Measurements from ENCODE around the gene AMDHD2. TPM values are rescaled to one million over a fixed set of nuclear protein-coding genes. Genes with fewer than 3 reads are reported as not detected.

Gene AMDHD2
- total RNA-seq, 5 donors from 2014 or later (not counting 1 experiment from before 2014, with no cell fraction given), result 104 to 215 (median 122) TPM

- Histone ChIP-seq H3K27ac (ENCODE audit: low read length) (no peak overlapping the region), H3K27me3 (replicated peaks in 1 of 2; ENCODE audit: control insufficient read depth in 2 of 2, extremely low read depth in 1 of 2, insufficient read depth in 2 of 2, low read length in 1 of 2) (no peaks in the 10 kb centered on the region), H3K36me3 (ENCODE audit: control insufficient read depth in 2 of 2, extremely low read depth in 1 of 2, insufficient read depth in 1 of 2, low read length in 1 of 2) (no peaks in the 10 kb centered on the region), H3K9me3 (no peaks in the 10 kb centered on the region), H3K4me3 (ENCODE audit: control insufficient read depth in 1 of 2, extremely low read depth in 1 of 2, low read length in 1 of 2) (no peak overlapping the region), H3K4me1 (ENCODE audit: control insufficient read depth in 1 of 2, extremely low read depth in 1 of 2, insufficient read depth in 2 of 2, low read length in 2 of 2) (peaks cover 0 to 8% of the 10 kb centered on the region in 2 experiments)
- ATAC-seq (replicated peaks in 1 of 4), result no peak
- H3K27me3 Mint-ChIP-seq, result no peaks in the 10 kb centered on the region
- 90% methylated on average over 6 of the region's 7 CpGs for WGBS (ENCODE audit: insufficient coverage)
- H3K9me3 Mint-ChIP-seq, result no peaks in the 10 kb centered on the region
- no peak overlapping the region for H3K4me3 Mint-ChIP-seq
- DNase-seq, result no peak
- no peak overlapping the region for H3K27ac Mint-ChIP-seq
- peaks cover 9 to 15% (median 11%) of the 10 kb centered on the region in 3 donors for H3K4me1 Mint-ChIP-seq
- ChIA-PET POLR2A (no interaction called here), CTCF (no interaction called here)
- H3K36me3 Mint-ChIP-seq, result no peaks in the 10 kb centered on the region
Measured at GRCh38 chr16:2481676-2482075, 38.5 kb upstream of the AMDHD2 start.

- Mint-ChIP-seq H3K27me3 (no peaks in the 10 kb centered on the region), H3K9me3 (no peaks in the 10 kb centered on the region), H3K4me1 (peaks cover 12 to 16% (median 15%) of the 10 kb centered on the region in 3 donors), H3K36me3 (no peaks in the 10 kb centered on the region), H3K4me3 (no peak overlapping the region), H3K27ac (no peak overlapping the region)
- H3K27me3 ChIP-seq (replicated peaks in 1 of 2; ENCODE audit: control insufficient read depth in 2 of 2, extremely low read depth in 1 of 2, insufficient read depth in 2 of 2, low read length in 1 of 2), result no peaks in the 10 kb centered on the region
- H3K4me1 ChIP-seq (ENCODE audit: control insufficient read depth in 1 of 2, extremely low read depth in 1 of 2, insufficient read depth in 2 of 2, low read length in 2 of 2), result peaks cover 4 to 13% of the 10 kb centered on the region in 2 experiments
- H3K36me3 ChIP-seq (ENCODE audit: control insufficient read depth in 2 of 2, extremely low read depth in 1 of 2, insufficient read depth in 1 of 2, low read length in 1 of 2), result no peaks in the 10 kb centered on the region
- ATAC-seq (replicated peaks in 1 of 4) (no peak), DNase-seq (no peak)
- no peak overlapping the region for H3K27ac ChIP-seq (ENCODE audit: low read length)
- WGBS (ENCODE audit: insufficient coverage), result 89% methylated on average over 11 of the region's 13 CpGs
- H3K9me3 ChIP-seq, result no peaks in the 10 kb centered on the region
- no peak overlapping the region for H3K4me3 ChIP-seq (ENCODE audit: control insufficient read depth in 1 of 2, extremely low read depth in 1 of 2, low read length in 1 of 2)
- ChIA-PET POLR2A (no interaction called here), CTCF (no interaction called here)
Measured at GRCh38 chr16:2482249-2482648, 37.9 kb upstream of the AMDHD2 start.

GRCh38 chr16:2482708-2483534 is 37.2 kb upstream of the AMDHD2 start:
- Histone ChIP-seq H3K4me1 (ENCODE audit: control insufficient read depth in 1 of 2, extremely low read depth in 1 of 2, insufficient read depth in 2 of 2, low read length in 2 of 2) (peaks cover 5 to 20% of the 10 kb centered on the region in 2 experiments), H3K9me3 (no peaks in the 10 kb centered on the region), H3K27me3 (replicated peaks in 1 of 2; ENCODE audit: control insufficient read depth in 2 of 2, extremely low read depth in 1 of 2, insufficient read depth in 2 of 2, low read length in 1 of 2) (peaks cover 0 to 4% of the 10 kb centered on the region in 2 experiments), H3K36me3 (ENCODE audit: control insufficient read depth in 2 of 2, extremely low read depth in 1 of 2, insufficient read depth in 1 of 2, low read length in 1 of 2) (no peaks in the 10 kb centered on the region), H3K4me3 (ENCODE audit: control insufficient read depth in 1 of 2, extremely low read depth in 1 of 2, low read length in 1 of 2) (no peak overlapping the region), H3K27ac (ENCODE audit: low read length) (no peak overlapping the region)
- Mint-ChIP-seq H3K27me3 (no peaks in the 10 kb centered on the region), H3K9me3 (no peaks in the 10 kb centered on the region), H3K4me3 (no peak overlapping the region), H3K36me3 (no peaks in the 10 kb centered on the region), H3K27ac (no peak overlapping the region), H3K4me1 (peaks cover 14 to 19% (median 16%) of the 10 kb centered on the region in 3 donors)
- CTCF ChIA-PET, result interaction anchor here in 1 of 2 donors (0.6 kb wide), 1 partner anchor 660 kb away, joined by 4 read pairs; no protein-coding TSS in a partner anchor
- DNase-seq (no peak), ATAC-seq (replicated peaks in 1 of 4) (no peak)
- 84% methylated on average over 29 of the region's 32 CpGs for WGBS (ENCODE audit: insufficient coverage)
- POLR2A ChIA-PET, result no interaction called here

- H3K4me1 Mint-ChIP-seq, result peaks cover 12 to 19% (median 19%) of the 10 kb centered on the region in 3 donors
- Histone ChIP-seq H3K4me3 (ENCODE audit: control insufficient read depth in 1 of 2, extremely low read depth in 1 of 2, low read length in 1 of 2) (no peak overlapping the region), H3K27ac (ENCODE audit: low read length) (no peak overlapping the region), H3K36me3 (ENCODE audit: control insufficient read depth in 2 of 2, extremely low read depth in 1 of 2, insufficient read depth in 1 of 2, low read length in 1 of 2) (no peaks in the 10 kb centered on the region), H3K27me3 (replicated peaks in 1 of 2; ENCODE audit: control insufficient read depth in 2 of 2, extremely low read depth in 1 of 2, insufficient read depth in 2 of 2, low read length in 1 of 2) (peaks cover 0 to 4% of the 10 kb centered on the region in 2 experiments), H3K9me3 (no peaks in the 10 kb centered on the region), H3K4me1 (ENCODE audit: control insufficient read depth in 1 of 2, extremely low read depth in 1 of 2, insufficient read depth in 2 of 2, low read length in 2 of 2) (peaks cover 5 to 23% of the 10 kb centered on the region in 2 experiments)
- ChIA-PET POLR2A (no interaction called here), CTCF (no interaction called here)
- H3K27ac Mint-ChIP-seq, result no peak overlapping the region
- no peaks in the 10 kb centered on the region for H3K36me3 Mint-ChIP-seq
- no peak overlapping the region for H3K4me3 Mint-ChIP-seq
- WGBS (ENCODE audit: insufficient coverage), result 89% methylated on average over 15 of the region's 16 CpGs
- DNase-seq (no peak), ATAC-seq (replicated peaks in 1 of 4) (no peak)
- H3K27me3 Mint-ChIP-seq, result no peaks in the 10 kb centered on the region
- no peaks in the 10 kb centered on the region for H3K9me3 Mint-ChIP-seq
Measured at GRCh38 chr16:2483939-2484897, 36.0 kb upstream of the AMDHD2 start.

- Histone ChIP-seq H3K4me1 (ENCODE audit: control insufficient read depth in 1 of 2, extremely low read depth in 1 of 2, insufficient read depth in 2 of 2, low read length in 2 of 2) (peaks cover 5 to 23% of the 10 kb centered on the region in 2 experiments), H3K27me3 (replicated peaks in 1 of 2; ENCODE audit: control insufficient read depth in 2 of 2, extremely low read depth in 1 of 2, insufficient read depth in 2 of 2, low read length in 1 of 2) (peaks cover 0 to 4% of the 10 kb centered on the region in 2 experiments), H3K4me3 (ENCODE audit: control insufficient read depth in 1 of 2, extremely low read depth in 1 of 2, low read length in 1 of 2) (no peak overlapping the region), H3K27ac (ENCODE audit: low read length) (no peak overlapping the region), H3K36me3 (ENCODE audit: control insufficient read depth in 2 of 2, extremely low read depth in 1 of 2, insufficient read depth in 1 of 2, low read length in 1 of 2) (no peaks in the 10 kb centered on the region), H3K9me3 (no peaks in the 10 kb centered on the region)
- ChIA-PET CTCF (no interaction called here), POLR2A (no interaction called here)
- H3K9me3 Mint-ChIP-seq, result no peaks in the 10 kb centered on the region
- ATAC-seq (replicated peaks in 1 of 4) (no peak), DNase-seq (no peak)
- peaks cover 12 to 19% (median 19%) of the 10 kb centered on the region in 3 donors for H3K4me1 Mint-ChIP-seq
- WGBS (ENCODE audit: insufficient coverage), result no CpG with 5 or more reads among the region's 13 CpGs
- no peaks in the 10 kb centered on the region for H3K27me3 Mint-ChIP-seq
- H3K27ac Mint-ChIP-seq, result no peak overlapping the region
- H3K4me3 Mint-ChIP-seq, result no peak overlapping the region
- no peaks in the 10 kb centered on the region for H3K36me3 Mint-ChIP-seq
Measured at GRCh38 chr16:2484898-2485508, 35.2 kb upstream of the AMDHD2 start.
